OCI-LY7 (cell line): Measurements from ENCODE around the gene EPAS1.

Experiments used
- CTCF ChIP-seq: fragments of 200-600 bp; sonication (generic); conservative IDR thresholded peaks from 2 replicates; pipeline ENCODE4 v1.5.1; 2014; ENCODE audit warnings: mild to moderate bottlenecking, antibody characterized with exemption, low read length, moderate library complexity, mixed read lengths
- EZH2phosphoT487 ChIP-seq: fragments of 200-600 bp; sonication (generic); IDR thresholded peaks from 2 replicates; pipeline ENCODE4 v1.6.1; 2018; ENCODE audit warnings: low read depth, borderline replicate concordance, mild to moderate bottlenecking, mixed run types, antibody characterized with exemption, low read length, moderate library complexity, mixed read lengths

DNA sequence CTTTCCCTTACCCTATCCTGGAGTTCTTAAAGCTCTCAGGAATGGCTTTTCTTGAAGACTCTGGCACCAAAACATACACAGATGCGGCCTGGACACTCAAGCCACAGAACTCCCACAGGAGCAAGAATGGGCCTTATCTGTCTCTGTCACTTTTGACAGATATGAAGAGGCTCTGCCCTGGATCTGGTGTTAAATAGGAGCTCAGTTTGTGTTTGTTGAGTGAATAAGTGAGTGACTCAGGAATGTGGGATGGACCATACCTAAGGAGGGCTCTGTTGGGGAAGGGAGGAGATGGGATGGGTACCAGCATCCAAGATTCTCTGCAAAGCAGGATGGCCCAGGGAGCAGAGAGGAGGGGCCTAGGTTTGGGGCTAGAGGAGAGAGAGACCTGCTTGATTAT is 33.9 kb upstream of the EPAS1 start:
- TF ChIP-seq CTCF: no peak
- no peak for TF ChIP-seq EZH2phosphoT487
